HG02623 (cell line): Measurements from ENCODE around the gene HLA-DOA.

Source experiments
- ATAC-seq: cut with Tn5 transposase; IDR thresholded peaks from one replicate; pipeline ENCODE4 v1.9.1; 2021; ENCODE audit warnings: moderate library complexity; ENCODE audit not compliant: unreplicated experiment

The HLA-DOA gene

DNA sequence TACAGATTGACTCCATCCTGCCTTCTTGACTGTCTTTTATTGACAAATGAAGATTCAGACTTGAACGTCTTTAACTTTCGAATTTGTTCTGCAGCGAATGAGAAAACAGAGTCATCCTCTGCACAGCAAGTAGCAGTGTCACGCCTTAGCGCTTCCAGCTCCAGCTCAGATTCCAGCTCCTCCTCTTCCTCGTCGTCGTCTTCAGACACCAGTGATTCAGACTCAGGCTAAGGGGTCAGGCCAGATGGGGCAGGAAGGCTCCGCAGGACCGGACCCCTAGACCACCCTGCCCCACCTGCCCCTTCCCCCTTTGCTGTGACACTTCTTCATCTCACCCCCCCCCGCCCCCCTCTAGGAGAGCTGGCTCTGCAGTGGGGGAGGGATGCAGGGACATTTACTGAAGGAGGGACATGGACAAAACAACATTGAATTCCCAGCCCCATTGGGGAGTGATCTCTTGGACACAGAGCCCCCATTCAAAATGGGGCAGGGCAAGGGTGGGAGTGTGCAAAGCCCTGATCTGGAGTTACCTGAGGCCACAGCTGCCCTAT is 28.8 kb downstream of the HLA-DOA start:
- no peak for ATAC-seq

DNA sequence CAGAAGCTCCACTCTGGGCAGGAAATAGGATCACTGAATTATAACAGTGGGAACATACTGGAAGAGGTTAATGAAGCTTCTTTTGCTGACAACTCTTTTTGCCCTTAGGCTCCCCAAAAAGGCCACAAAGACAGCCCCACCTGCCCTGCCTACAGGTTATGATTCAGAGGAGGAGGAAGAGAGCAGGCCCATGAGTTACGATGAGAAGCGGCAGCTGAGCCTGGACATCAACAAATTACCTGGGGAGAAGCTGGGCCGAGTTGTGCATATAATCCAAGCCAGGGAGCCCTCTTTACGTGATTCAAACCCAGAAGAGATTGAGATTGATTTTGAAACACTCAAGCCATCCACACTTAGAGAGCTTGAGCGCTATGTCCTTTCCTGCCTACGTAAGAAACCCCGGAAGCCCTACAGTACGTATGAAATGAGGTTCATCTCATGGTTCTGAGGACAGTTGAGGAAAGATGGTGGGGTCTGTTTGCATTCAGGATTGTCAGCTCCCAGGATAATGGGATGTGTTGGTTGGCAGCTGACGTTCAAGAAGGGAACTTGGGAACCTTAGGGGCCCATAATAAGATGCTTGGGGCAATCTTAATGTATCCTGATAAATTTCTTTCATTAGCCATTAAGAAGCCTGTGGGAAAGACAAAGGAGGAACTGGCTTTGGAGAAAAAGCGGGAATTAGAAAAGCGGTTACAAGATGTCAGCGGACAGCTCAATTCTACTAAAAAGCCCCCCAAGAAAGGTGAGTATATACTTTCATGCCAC is 29.5 kb downstream of the HLA-DOA start:
- no peak for ATAC-seq

- no peak for ATAC-seq
Observed at GRCh38 chr6:32977953-32978324, 31.5 kb downstream of the HLA-DOA start.

- no peak for ATAC-seq
Observed at GRCh38 chr6:32977272-32977952, 32.0 kb downstream of the HLA-DOA start.

GRCh38 chr6:32976334-32977069 is 32.9 kb downstream of the HLA-DOA start:
- ATAC-seq, result no peak

- ATAC-seq, result no peak
Observed at GRCh38 chr6:32975886-32976285, 33.5 kb downstream of the HLA-DOA start.

DNA sequence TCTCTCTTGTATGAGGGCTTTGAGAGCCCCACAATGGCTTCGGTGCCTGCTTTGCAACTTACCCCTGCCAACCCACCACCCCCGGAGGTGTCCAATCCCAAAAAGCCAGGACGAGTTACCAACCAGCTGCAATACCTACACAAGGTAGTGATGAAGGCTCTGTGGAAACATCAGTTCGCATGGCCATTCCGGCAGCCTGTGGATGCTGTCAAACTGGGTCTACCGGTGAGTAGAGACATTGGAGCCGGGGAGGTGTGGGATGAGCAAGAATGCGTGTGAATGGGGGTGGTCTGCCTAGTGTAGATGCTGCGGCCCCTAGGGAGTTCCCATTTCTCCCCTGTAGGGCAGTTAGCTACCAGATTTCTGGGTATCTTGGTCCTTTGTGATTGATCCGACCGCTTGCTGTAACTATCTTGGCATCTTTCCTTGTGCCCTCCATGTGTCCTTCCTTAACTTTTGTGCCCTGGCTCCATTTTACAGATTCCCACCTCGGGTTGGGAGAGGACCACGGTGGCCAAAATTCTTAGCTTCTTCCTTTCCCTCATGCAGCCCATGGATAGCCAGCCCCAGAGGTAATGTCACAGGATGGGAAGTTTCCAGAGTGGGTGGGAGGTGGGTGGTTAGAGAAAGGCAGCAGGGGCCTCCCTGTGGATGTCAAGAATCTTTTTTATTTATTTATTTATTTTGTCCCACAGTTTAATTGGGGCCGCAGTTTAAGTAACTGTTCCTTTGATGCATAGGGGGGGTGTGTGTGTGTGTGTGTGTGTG is 34.7 kb downstream of the HLA-DOA start:
- ATAC-seq, result no peak

GRCh38 chr6:32974016-32974333 is 35.4 kb downstream of the HLA-DOA start:
- ATAC-seq, result no peak

GRCh38 chr6:32973144-32974015 is 36.0 kb downstream of the HLA-DOA start:
- no peak for ATAC-seq

- ATAC-seq, result no peak
Observed at GRCh38 chr6:32972353-32973143, 36.8 kb downstream of the HLA-DOA start.

DNA sequence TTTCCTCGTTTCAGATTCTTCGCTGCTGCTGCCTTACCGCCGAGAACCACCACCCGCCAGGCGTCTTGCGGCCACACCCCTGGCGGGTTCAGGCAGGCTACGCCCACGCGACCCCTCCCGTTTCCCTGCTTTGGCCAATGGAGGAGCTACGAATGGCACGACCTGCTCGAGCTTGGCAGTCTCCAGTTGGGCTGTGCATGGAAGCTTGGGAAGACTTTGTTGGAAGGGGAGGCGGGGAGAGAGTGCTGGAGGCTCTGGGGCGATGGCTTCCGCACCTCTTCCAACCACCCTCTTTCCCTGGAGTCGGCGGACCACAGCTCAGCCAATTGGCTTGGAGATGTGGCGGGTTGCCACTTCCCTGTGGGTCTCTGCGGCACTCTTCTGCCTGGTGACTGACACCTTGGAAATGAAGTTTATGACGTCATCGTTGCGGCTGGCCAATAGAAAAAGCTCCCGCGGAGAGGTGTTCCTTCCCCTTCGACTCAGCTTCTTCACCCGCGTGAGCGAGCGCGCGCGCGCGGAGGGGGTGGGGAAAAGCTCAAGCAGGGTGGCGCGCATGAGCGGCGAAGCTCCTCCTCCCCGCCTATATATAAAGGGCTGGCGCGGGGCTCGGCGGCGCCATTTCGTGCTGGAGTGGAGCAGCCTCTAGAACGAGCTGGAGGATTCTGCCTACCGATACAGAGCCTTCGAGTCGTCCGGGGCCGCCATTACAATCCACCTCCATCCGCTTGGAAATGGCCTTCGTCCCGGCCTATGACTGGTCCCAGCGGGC is 37.6 kb downstream of the HLA-DOA start:
- ATAC-seq, result peak; percentile 33

DNA sequence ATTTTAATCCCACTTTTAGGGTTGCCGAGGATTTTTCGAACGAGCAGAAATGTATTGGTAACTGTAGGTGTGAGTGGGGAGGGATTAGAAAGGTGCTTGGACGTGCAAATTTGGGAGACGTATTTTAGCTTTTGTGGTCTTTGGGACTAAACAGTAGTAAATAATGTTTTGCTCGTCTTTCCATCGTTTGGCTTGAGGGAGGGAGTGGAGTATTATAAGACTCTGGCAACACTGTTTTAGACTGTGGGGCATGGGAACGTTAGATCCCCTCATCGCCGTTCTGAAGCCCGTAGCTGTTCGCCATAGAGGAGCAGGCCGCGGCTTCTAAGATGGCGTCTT is 38.2 kb downstream of the HLA-DOA start:
- no peak for ATAC-seq

DNA sequence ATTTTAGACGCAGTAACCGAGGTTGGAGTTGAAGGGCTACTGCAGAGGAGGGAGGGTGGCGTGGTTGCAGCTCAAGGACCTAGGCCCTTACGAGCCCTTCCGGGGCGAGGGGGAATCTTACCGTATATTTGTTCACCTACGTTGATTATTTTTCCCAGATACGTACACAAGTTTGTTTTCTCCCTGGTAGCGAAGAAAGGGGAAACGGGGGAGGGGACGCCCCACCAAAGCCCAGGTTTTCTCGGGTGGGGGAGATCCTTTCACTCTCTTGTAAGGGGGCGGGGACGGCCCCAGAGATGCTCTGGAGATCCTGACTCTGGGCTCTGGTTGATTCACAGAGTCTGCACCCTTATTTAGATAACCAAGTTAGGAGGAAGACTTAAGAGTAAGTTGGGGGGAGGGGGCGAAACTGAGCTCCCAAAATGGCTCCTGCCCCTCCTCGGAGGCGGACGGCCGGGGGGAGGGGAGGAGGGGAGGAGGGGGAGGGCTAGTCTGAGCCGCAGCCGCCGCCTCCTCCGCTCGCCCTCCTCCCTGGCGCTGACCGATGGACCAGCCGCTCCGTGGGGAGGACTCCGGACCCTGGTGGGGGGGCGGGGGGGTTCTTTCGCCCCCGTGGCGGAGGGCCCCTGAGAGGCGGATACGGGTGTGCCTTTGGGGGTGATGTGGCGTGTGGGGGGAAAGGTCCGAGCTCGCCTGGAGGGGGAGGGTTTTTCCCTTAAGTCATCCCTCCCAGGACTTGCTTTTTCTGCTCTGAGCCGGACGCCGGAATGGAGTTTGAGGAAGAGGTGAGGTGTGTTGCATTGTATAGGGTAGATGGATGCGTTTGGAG is 38.8 kb downstream of the HLA-DOA start:
- ATAC-seq, result no peak

GRCh38 chr6:32969685-32970412 is 39.5 kb downstream of the HLA-DOA start:
- no peak for ATAC-seq

- ATAC-seq, result no peak
Observed at GRCh38 chr6:32968867-32969684, 40.3 kb downstream of the HLA-DOA start.
